OCI-LY7 (cell line): ENCODE data around the gene NTN3. TPM values are rescaled to one million over a fixed set of nuclear protein-coding genes. Genes with fewer than 3 reads are reported as not detected.
A peak's percentile ranks its signal among the peaks of the same experiment; 100 is the strongest.

ENCODE experiments used
- BruUV-seq: library from RNA; stranded (reverse); fragments of 400-500 nt; replicated peaks from 2 replicates; lab custom pipeline; 2021; lab: Mats Ljungman, UMichigan
- CTCF ChIA-PET: fragments of 300-600 bp; sonication (Branson Sonifier 250); formaldehyde crosslinking; loops from one replicate; lab custom pipeline; 2022; ENCODE audit warnings: antibody characterized with exemption; ENCODE audit not compliant: unreplicated experiment; lab: Charles Lee
- POLR2A ChIA-PET: fragments of 300-600 bp; sonication (Branson Sonifier 250); formaldehyde crosslinking; loops from one replicate; lab custom pipeline; 2022; ENCODE audit warnings: antibody characterized with exemption; lab: Charles Lee
- DNase-seq: peaks from one replicate; pipeline ENCODE4 v3.0.0-alpha.2; 2015; ENCODE audit warnings: low spot score
- H2AFZ ChIP-seq: fragments of 200-600 bp; sonication (generic), shearing (Covaris generic); 2 replicates; pipeline ENCODE4 v1.6.1; 2014; ENCODE audit warnings: mild to moderate bottlenecking, antibody characterized with exemption, low read length, moderate library complexity
- H3K27ac ChIP-seq: fragments of 200-600 bp; sonication (generic); 2 replicates; pipeline ENCODE4 v1.5.1; 2014; ENCODE audit warnings: mixed run types, low read depth, mild to moderate bottlenecking, moderate library complexity, low read length, inconsistent platforms; ENCODE audit not compliant: poor library complexity, severe bottlenecking
- H3K36me3 ChIP-seq: fragments of 200-600 bp; sonication (generic); 2 replicates; pipeline ENCODE4 v1.6.1; 2014; ENCODE audit warnings: mild to moderate bottlenecking, antibody characterized with exemption, low read length, moderate library complexity, mixed read lengths; ENCODE audit not compliant: insufficient read depth
- H3K4me1 ChIP-seq: fragments of 200-600 bp; sonication (generic); 2 replicates; pipeline ENCODE4 v1.5.1; 2014; ENCODE audit warnings: mild to moderate bottlenecking, low read length; ENCODE audit not compliant: insufficient read depth, poor library complexity, severe bottlenecking
- H3K4me2 ChIP-seq: fragments of 200-600 bp; sonication (generic); 2 replicates; pipeline ENCODE4 v1.6.1; 2014; ENCODE audit warnings: mild to moderate bottlenecking, low read length
- H3K4me3 ChIP-seq: fragments of 200-600 bp; sonication (generic); 2 replicates; pipeline ENCODE4 v1.5.1; 2014; ENCODE audit warnings: mild to moderate bottlenecking, low read depth, low read length; ENCODE audit not compliant: poor library complexity, severe bottlenecking
- H3K79me2 ChIP-seq: fragments of 200-600 bp; sonication (generic); 2 replicates; pipeline ENCODE4 v1.6.1; 2016; ENCODE audit warnings: low read depth, mild to moderate bottlenecking, low read length, moderate library complexity, mixed read lengths; ENCODE audit not compliant: insufficient read depth
- H3K9me2 ChIP-seq: fragments of 200-600 bp; sonication (generic); 2 replicates; pipeline ENCODE4 v1.6.1; 2016; ENCODE audit warnings: mild to moderate bottlenecking, low read length, mixed read lengths; ENCODE audit not compliant: insufficient read depth
- H3K9me3 ChIP-seq: fragments of 200-600 bp; sonication (generic); 2 replicates; pipeline ENCODE4 v1.6.1; 2014; ENCODE audit warnings: mild to moderate bottlenecking, mixed run types, low read length, mixed read lengths
- H4K20me1 ChIP-seq: fragments of 200-600 bp; sonication (generic); 2 replicates; pipeline ENCODE4 v1.6.1; 2014; ENCODE audit warnings: mild to moderate bottlenecking, antibody characterized with exemption, low read length, moderate library complexity, mixed read lengths; ENCODE audit not compliant: insufficient read depth
- EZH2phosphoT487 ChIP-seq: fragments of 200-600 bp; sonication (generic); IDR thresholded peaks from 2 replicates; pipeline ENCODE4 v1.6.1; 2018; ENCODE audit warnings: low read depth, borderline replicate concordance, mild to moderate bottlenecking, mixed run types, antibody characterized with exemption, low read length, moderate library complexity, mixed read lengths
- intact Hi-C: fragments of 100-400 bp; cut with micrococcal nuclease; formaldehyde crosslinking; loops from one replicate; pipeline ENCODE4 v1.10.0; 2022; ENCODE audit not compliant: unreplicated experiment
- total RNA-seq, 2 experiments: library from RNA; depleted of rRNA in 1 of 2; stranded (reverse); fragments of >200 nt in 1 of 2; shearing (Covaris generic) in 1 of 2; gene quantifications; 2 replicates each; pipeline ENCODE4 v1.2.3, GENCODE V29; 2014 to 2022
- TF ChIP-seq, protein P1 (sequence below): fragments of 200-600 bp; sonication (generic); conservative IDR thresholded peaks from 2 replicates; pipeline ENCODE4 v1.5.1; 2014; ENCODE audit warnings: mild to moderate bottlenecking, antibody characterized with exemption, low read length, moderate library complexity, mixed read lengths

The NTN3 gene
- total RNA-seq, 2 experiments from 2014 or later = 1.7 to 2.3 TPM

DNA sequence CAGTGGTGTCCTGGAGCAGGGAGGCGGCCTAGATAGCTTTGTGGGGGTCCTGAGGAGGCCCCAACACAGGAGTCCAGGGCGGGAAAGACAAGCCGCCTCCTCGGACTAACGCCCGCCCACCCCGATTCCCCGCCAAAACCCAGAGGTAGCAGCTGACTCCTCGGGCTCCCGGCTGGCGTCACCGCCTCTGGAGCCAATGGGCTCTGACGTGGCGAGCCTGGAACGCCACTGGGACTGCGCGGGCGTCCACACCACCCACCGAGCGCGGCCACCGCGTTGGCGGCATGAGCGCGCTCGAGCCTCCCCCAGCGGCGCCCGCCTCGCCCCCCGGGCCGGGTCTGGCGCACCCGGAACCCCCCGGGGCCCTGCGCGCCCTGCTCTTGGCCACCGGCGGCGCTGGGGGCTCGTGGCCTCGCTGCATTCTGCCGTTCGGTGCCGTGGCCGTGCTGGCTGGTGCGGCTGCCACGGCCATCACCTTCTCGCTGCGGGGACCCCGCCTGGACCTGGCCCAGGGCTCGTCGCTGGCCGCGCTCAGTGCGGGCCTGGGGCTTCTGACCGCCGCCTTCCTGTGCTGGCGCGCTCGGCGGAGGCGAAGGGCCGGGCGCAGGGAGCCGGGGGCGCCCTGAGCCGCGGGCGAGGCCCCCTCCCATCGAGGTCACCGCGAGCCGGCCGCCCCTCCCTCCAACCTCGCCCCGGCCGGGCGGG, 3.4 kb upstream of the NTN3 start:
- Histone ChIP-seq H2AFZ (no peak overlapping the region), H3K4me2 (peak overlapping the region; percentile 91), H3K4me1 (peaks cover 68% of the 10 kb centered on the region), H3K36me3 (peaks cover 17% of the 10 kb centered on the region), H3K9me3 (no peaks in the 10 kb centered on the region), H3K27ac (peak overlapping the region; percentile 89), H4K20me1 (no peaks in the 10 kb centered on the region), H3K9me2 (no peaks in the 10 kb centered on the region), H3K4me3 (peak overlapping the region; percentile 64), H3K79me2 (no peaks in the 10 kb centered on the region)
- intact Hi-C loops = loop anchor here (2.0 to 5.0 kb wide), 2 partner anchors 35 to 65 kb away; no protein-coding TSS in a partner anchor
- POLR2A ChIA-PET = interaction anchor here (0.5 to 1.0 kb wide), 5 partner anchors 9 to 287 kb away, joined by 3 to 7 read pairs (median 5); partner anchors contain the start of gene CCNF
- no TSS peak for BruUV-seq
- CTCF ChIA-PET = no interaction called here
- TF ChIP-seq EZH2phosphoT487 = no peak
- TF ChIP-seq, protein P1, sequence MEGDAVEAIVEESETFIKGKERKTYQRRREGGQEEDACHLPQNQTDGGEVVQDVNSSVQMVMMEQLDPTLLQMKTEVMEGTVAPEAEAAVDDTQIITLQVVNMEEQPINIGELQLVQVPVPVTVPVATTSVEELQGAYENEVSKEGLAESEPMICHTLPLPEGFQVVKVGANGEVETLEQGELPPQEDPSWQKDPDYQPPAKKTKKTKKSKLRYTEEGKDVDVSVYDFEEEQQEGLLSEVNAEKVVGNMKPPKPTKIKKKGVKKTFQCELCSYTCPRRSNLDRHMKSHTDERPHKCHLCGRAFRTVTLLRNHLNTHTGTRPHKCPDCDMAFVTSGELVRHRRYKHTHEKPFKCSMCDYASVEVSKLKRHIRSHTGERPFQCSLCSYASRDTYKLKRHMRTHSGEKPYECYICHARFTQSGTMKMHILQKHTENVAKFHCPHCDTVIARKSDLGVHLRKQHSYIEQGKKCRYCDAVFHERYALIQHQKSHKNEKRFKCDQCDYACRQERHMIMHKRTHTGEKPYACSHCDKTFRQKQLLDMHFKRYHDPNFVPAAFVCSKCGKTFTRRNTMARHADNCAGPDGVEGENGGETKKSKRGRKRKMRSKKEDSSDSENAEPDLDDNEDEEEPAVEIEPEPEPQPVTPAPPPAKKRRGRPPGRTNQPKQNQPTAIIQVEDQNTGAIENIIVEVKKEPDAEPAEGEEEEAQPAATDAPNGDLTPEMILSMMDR = peak; percentile 50
- DNase-seq = peak; percentile 79

DNA sequence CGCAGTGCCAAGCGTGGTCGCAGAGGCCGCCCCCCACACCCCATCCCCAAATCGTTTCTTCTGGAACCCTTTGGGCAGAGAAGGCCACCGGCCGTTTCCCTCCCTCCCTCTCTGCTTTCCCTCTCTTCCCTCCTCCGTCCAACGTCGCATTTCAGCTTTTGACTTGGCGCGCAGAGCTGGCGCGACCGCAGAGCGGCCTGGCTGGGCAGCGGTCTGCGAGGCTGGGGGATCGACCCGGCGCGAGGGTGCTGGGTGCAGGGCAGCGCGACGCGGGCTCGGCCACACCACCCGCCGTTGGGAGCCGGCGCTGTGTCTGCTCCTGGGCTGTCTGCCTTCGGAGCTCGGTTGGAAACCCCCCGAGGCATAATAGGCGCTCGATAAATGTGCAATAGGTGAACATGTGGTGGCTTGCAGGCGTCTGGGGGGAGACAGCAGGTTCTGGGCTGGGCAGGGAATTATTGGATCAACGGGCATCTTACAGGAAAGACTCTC, 2.8 kb upstream of the NTN3 start:
- Histone ChIP-seq H3K4me1 (peaks cover 74% of the 10 kb centered on the region), H3K9me3 (no peaks in the 10 kb centered on the region), H3K79me2 (no peaks in the 10 kb centered on the region), H3K27ac (peak overlapping the region; percentile 89), H3K36me3 (peaks cover 15% of the 10 kb centered on the region; the same call in 1 of the 2 replicates), H2AFZ (no peak overlapping the region), H3K4me3 (peak overlapping the region; percentile 64), H3K4me2 (peak overlapping the region; percentile 91), H3K9me2 (no peaks in the 10 kb centered on the region), H4K20me1 (no peaks in the 10 kb centered on the region)
- CTCF ChIA-PET = interaction anchor here (1.1 kb wide), 1 partner anchor 9 kb away, joined by 4 read pairs; the partner anchor contains the start of gene TEDC2
- intact Hi-C loops = loop anchor here (2.0 to 5.0 kb wide), 2 partner anchors 36 to 65 kb away; no protein-coding TSS in a partner anchor
- no TSS peak for BruUV-seq
- POLR2A ChIA-PET = interaction anchor here (0.5 to 1.0 kb wide), 8 partner anchors 9 to 1056 kb away, joined by 3 to 7 read pairs (median 4); partner anchors contain the start of gene CCNF
- no peak for DNase-seq
- TF ChIP-seq EZH2phosphoT487 = no peak
- TF ChIP-seq, protein P1 = no peak
